ENCODE measurements around the gene PEMT. TPM values are rescaled to one million over a fixed set of nuclear protein-coding genes. Genes with fewer than 3 reads are reported as not detected.

PEMT gene
- total RNA-seq, 1 donor from 2014 or later = 22.5 TPM

GRCh38 chr17:17605083-17605728 is 13.7 kb upstream of the PEMT start:
- intact Hi-C loops (cut with micrococcal nuclease) = no loop called here

- intact Hi-C loops (cut with micrococcal nuclease) = no loop called here
Observed at GRCh38 chr17:17603895-17604225, 12.4 kb upstream of the PEMT start.

- intact Hi-C loops (cut with micrococcal nuclease) = no loop called here
Observed at GRCh38 chr17:17603178-17603894, 11.8 kb upstream of the PEMT start.

- intact Hi-C loops (cut with micrococcal nuclease) = loop anchor here (10.0 kb wide), 1 partner anchor 1645 kb away; no protein-coding TSS in a partner anchor
Observed at GRCh38 chr17:17599965-17600364, 8.5 kb upstream of the PEMT start.

- intact Hi-C loops (cut with micrococcal nuclease) = loop anchor here (10.0 kb wide), 1 partner anchor 1643 kb away; no protein-coding TSS in a partner anchor
Observed at GRCh38 chr17:17598003-17598402, 6.5 kb upstream of the PEMT start.

GRCh38 chr17:17595755-17596154 is 4.2 kb upstream of the PEMT start:
- intact Hi-C loops (cut with micrococcal nuclease) = loop anchor here (10.0 kb wide), 1 partner anchor 1641 kb away; no protein-coding TSS in a partner anchor

GRCh38 chr17:17593222-17593620 is 1.7 kb upstream of the PEMT start:
- intact Hi-C loops (cut with micrococcal nuclease) = loop anchor here (10.0 kb wide), 1 partner anchor 1638 kb away; no protein-coding TSS in a partner anchor

- intact Hi-C loops (cut with micrococcal nuclease) = loop anchor here (1.0 to 10.0 kb wide), 6 partner anchors 95 to 1636 kb away; partner anchors contain the start of genes ATPAF2, DRC3, GID4 and MED9
Observed at GRCh38 chr17:17590883-17591354, 589 bp downstream of the PEMT start.

GRCh38 chr17:17590141-17590751 is 1.3 kb downstream of the PEMT start:
- intact Hi-C loops (cut with micrococcal nuclease) = loop anchor here (2.0 to 10.0 kb wide), 3 partner anchors 383 to 1635 kb away; partner anchors contain the start of genes ATPAF2, DRC3, GID4 and TOM1L2

- intact Hi-C loops (cut with micrococcal nuclease) = no loop called here
Observed at GRCh38 chr17:17587614-17588337, 3.7 kb downstream of the PEMT start.

GRCh38 chr17:17582372-17582771 is 9.1 kb downstream of the PEMT start:
- intact Hi-C loops (cut with micrococcal nuclease) = no loop called here

- intact Hi-C loops (cut with micrococcal nuclease) = no loop called here
Observed at GRCh38 chr17:17581509-17581908, 10.0 kb downstream of the PEMT start.

GRCh38 chr17:17580662-17581470 is 10.6 kb downstream of the PEMT start:
- intact Hi-C loops (cut with micrococcal nuclease) = no loop called here

- intact Hi-C loops (cut with micrococcal nuclease) = no loop called here
Observed at GRCh38 chr17:17579691-17580090, 11.8 kb downstream of the PEMT start.

- intact Hi-C loops (cut with micrococcal nuclease) = no loop called here
Observed at GRCh38 chr17:17577373-17577772, 14.1 kb downstream of the PEMT start.

- intact Hi-C loops (cut with micrococcal nuclease) = no loop called here
Observed at GRCh38 chr17:17576772-17577234, 14.7 kb downstream of the PEMT start.

GRCh38 chr17:17575360-17576251 is 15.9 kb downstream of the PEMT start:
- intact Hi-C loops (cut with micrococcal nuclease) = no loop called here

GRCh38 chr17:17573912-17574311 is 17.6 kb downstream of the PEMT start:
- intact Hi-C loops (cut with micrococcal nuclease) = no loop called here
